ENCODE results near the gene STXBP3.
A peak's percentile ranks its signal among the peaks of the same experiment; 100 is the strongest.

STXBP3 gene

DNA sequence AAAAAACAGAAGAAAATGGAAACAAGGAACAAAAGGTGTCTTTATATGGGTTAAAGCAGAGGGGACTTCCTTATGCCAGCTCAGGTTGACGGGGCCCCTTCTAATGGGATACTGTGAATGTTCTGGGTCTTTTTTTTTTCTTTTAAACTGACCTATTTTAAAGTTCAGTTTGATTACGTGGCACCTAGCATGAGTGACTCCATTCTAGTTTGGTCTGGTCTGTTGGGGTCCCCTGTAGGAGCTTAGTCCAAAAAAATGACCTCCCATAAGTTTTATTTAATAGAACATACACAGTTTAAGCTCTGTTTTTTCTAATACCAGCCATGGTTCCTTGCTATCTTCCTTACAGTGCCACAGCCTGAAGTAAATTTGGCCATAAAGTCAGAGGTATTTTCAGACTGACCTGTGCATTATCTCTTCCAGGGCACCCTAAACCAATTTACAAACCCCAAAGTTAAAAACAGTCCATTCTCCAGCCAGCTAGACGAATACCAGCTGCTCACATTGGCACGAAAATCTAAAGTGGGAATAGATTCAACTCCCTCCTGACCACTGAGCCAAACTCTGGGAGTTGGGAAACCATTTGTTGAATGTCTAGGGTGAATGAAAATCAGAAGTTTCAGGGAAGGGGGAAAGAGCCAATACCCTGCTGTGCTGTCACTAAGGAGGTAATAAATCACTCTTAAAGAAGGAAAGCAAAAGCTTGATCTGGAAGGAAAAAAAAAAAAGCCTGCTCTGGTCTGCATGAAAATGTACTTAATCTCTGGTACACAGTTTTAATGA is 68.1 kb downstream of the STXBP3 start:
- H3K27ac ChIP-seq (ENCODE audit: low read depth, low read length), result no peak overlapping the region
- H3K9ac ChIP-seq (ENCODE audit: low read length), result no peak overlapping the region
- H3K4me1 ChIP-seq (ENCODE audit: control insufficient read depth, low read depth, low read length), result no peaks in the 10 kb centered on the region
- H3K79me1 ChIP-seq (ENCODE audit: low read length), result no peaks in the 10 kb centered on the region
- no peak for DNase-seq
- no peak overlapping the region for H3K18ac ChIP-seq (ENCODE audit: low read length)
- H3K56ac ChIP-seq (ENCODE audit: low read length), result peak overlapping the region; percentile 0
- H2BK5ac ChIP-seq (ENCODE audit: low read length), result no peak overlapping the region
- no peak overlapping the region for H2BK15ac ChIP-seq (replicated peaks; ENCODE audit: low read depth)
- no peaks in the 10 kb centered on the region for H3K79me2 ChIP-seq (ENCODE audit: control insufficient read depth, insufficient read depth, low read length)
- H3K23ac ChIP-seq (ENCODE audit: low read length), result no peak overlapping the region
- no peak overlapping the region for H3K4me2 ChIP-seq (ENCODE audit: low read length)
- no peak overlapping the region for H4K8ac ChIP-seq (ENCODE audit: low read depth, low read length)
- no peak overlapping the region for H3K4me3 ChIP-seq (ENCODE audit: low read length)
- no peak overlapping the region for H2AK5ac ChIP-seq (ENCODE audit: low read length)
- no CpG with 5 or more reads among the region's 4 CpGs for WGBS (ENCODE audit: extremely low coverage, insufficient coverage, low lambda C conversion rate)
- no peaks in the 10 kb centered on the region for H3K27me3 ChIP-seq (ENCODE audit: insufficient read depth, low read length, poor library complexity)
- H4K5ac ChIP-seq (ENCODE audit: low read length), result no peak overlapping the region
- no peak overlapping the region for H2BK120ac ChIP-seq (ENCODE audit: low read depth, low read length)
- H3K4ac ChIP-seq (ENCODE audit: low read depth, low read length), result no peak overlapping the region
- no peaks in the 10 kb centered on the region for H3K36me3 ChIP-seq (ENCODE audit: control insufficient read depth, insufficient read depth, low read length)

DNA sequence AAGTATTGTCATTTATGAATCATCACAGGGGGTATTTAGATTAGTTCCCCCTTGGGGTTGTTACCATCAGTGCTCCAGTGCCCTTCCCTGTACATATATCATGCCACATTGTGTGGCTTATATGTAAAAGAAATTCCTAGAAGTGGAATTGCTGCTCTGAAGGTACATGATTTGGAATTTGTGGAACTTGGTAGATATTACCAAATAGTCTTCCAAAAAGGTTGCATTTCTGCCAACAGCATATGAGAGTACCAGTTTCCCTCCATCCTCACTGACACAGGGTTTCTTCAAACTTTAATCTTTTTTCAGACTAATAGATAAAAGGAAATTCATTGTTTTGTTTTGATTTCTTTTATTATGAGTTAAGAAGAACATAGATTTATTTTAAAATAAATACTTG is 69.1 kb downstream of the STXBP3 start:
- Histone ChIP-seq H4K8ac (ENCODE audit: low read depth, low read length) (no peak overlapping the region), H3K23ac (ENCODE audit: low read length) (no peak overlapping the region), H3K27me3 (ENCODE audit: insufficient read depth, low read length, poor library complexity) (no peaks in the 10 kb centered on the region), H3K4ac (ENCODE audit: low read depth, low read length) (no peak overlapping the region), H3K4me3 (ENCODE audit: low read length) (no peak overlapping the region), H3K36me3 (ENCODE audit: control insufficient read depth, insufficient read depth, low read length) (no peaks in the 10 kb centered on the region), H3K79me2 (ENCODE audit: control insufficient read depth, insufficient read depth, low read length) (no peaks in the 10 kb centered on the region), H3K9ac (ENCODE audit: low read length) (no peak overlapping the region), H2BK120ac (ENCODE audit: low read depth, low read length) (no peak overlapping the region), H2BK15ac (replicated peaks; ENCODE audit: low read depth) (no peak overlapping the region), H2BK5ac (ENCODE audit: low read length) (no peak overlapping the region), H3K79me1 (ENCODE audit: low read length) (no peaks in the 10 kb centered on the region), H3K56ac (ENCODE audit: low read length) (no peak overlapping the region), H4K5ac (ENCODE audit: low read length) (no peak overlapping the region), H3K18ac (ENCODE audit: low read length) (no peak overlapping the region), H3K4me2 (ENCODE audit: low read length) (no peak overlapping the region), H3K4me1 (ENCODE audit: control insufficient read depth, low read depth, low read length) (no peaks in the 10 kb centered on the region), H2AK5ac (ENCODE audit: low read length) (no peak overlapping the region), H3K27ac (ENCODE audit: low read depth, low read length) (no peak overlapping the region)
- DNase-seq, result no peak

DNA sequence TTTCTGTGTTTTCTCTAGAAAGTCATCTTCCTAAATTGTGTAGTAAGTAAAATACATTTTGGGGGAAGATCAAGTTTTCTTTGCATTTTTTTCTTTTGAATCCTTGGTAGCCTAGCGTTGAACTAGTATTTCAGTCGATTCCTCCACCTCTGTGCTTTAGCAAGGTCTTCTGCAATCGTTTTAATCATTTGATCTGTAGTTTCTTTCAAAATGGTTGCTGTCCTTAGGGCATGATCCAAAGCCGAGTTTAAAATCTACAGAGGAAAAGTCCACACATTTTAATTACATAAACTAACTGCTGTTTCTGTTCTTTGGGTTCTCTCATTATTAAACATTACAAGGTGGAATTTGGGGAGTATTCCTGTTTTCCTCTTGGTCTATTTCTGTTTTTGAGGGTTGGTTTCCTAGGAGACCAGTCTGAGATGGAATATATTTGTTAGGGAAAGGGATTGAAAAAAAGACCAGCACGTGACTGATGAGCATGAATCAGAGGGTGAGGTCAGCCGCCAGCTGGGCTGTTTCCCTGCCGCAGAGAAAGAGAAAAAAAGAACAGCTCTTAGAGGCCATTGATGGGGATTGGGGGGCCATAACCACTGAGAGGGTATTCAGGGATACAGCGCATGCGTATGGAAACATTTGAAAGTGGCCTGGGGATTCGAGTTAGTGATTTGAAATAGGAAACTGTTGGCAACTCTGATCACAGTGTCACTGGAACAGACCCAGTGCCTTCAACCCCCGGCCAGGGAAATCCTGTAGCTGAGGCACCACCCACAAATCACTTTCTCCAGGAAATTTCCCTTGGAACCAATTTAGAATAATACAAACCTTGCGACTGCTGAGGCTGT is 69.8 kb downstream of the STXBP3 start:
- Histone ChIP-seq H3K79me1 (ENCODE audit: low read length) (no peaks in the 10 kb centered on the region), H3K56ac (ENCODE audit: low read length) (peak overlapping the region; percentile 28), H2BK5ac (ENCODE audit: low read length) (no peak overlapping the region), H3K79me2 (ENCODE audit: control insufficient read depth, insufficient read depth, low read length) (no peaks in the 10 kb centered on the region), H4K5ac (ENCODE audit: low read length) (no peak overlapping the region), H2BK15ac (replicated peaks; ENCODE audit: low read depth) (peak overlapping the region; percentile 60), H3K4me2 (ENCODE audit: low read length) (no peak overlapping the region), H3K4me3 (ENCODE audit: low read length) (no peak overlapping the region), H3K18ac (ENCODE audit: low read length) (peak overlapping the region; percentile 51), H3K27ac (ENCODE audit: low read depth, low read length) (no peak overlapping the region), H4K8ac (ENCODE audit: low read depth, low read length) (no peak overlapping the region), H3K4me1 (ENCODE audit: control insufficient read depth, low read depth, low read length) (no peaks in the 10 kb centered on the region), H3K4ac (ENCODE audit: low read depth, low read length) (no peak overlapping the region), H3K23ac (ENCODE audit: low read length) (no peak overlapping the region), H3K9ac (ENCODE audit: low read length) (no peak overlapping the region), H3K36me3 (ENCODE audit: control insufficient read depth, insufficient read depth, low read length) (no peaks in the 10 kb centered on the region), H2AK5ac (ENCODE audit: low read length) (no peak overlapping the region), H3K27me3 (ENCODE audit: insufficient read depth, low read length, poor library complexity) (no peaks in the 10 kb centered on the region), H2BK120ac (ENCODE audit: low read depth, low read length) (no peak overlapping the region)
- peak; percentile 82 for DNase-seq
- no CpG with 5 or more reads among the region's 12 CpGs for WGBS (ENCODE audit: extremely low coverage, insufficient coverage, low lambda C conversion rate)

DNA sequence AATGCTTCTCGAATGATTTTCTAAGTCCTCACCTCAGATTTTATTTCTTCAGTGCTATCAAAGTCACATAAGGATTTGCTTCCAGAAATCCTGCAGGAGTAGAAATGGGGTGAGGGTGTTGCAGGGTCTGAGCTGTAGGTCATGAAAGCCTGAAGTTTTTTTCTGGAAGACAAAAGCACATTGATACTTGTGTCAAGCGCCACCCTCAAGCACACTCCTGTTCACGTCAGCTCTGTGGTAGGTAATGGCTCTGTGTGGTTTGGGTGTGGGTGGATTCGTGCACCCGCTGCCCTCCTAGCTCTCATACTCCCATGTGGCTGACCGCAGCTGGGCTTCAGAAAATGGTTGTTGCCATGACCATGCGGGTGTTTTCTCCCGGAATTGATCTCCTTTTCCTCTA is 70.5 kb downstream of the STXBP3 start:
- no peak overlapping the region for H3K4me2 ChIP-seq (ENCODE audit: low read length)
- H2BK120ac ChIP-seq (ENCODE audit: low read depth, low read length), result no peak overlapping the region
- no peak overlapping the region for H4K8ac ChIP-seq (ENCODE audit: low read depth, low read length)
- no peak overlapping the region for H2BK5ac ChIP-seq (ENCODE audit: low read length)
- peak overlapping the region; percentile 47 for H3K56ac ChIP-seq (ENCODE audit: low read length)
- H3K4me3 ChIP-seq (ENCODE audit: low read length), result no peak overlapping the region
- no peak overlapping the region for H3K23ac ChIP-seq (ENCODE audit: low read length)
- no peak overlapping the region for H2BK15ac ChIP-seq (replicated peaks; ENCODE audit: low read depth)
- H2AK5ac ChIP-seq (ENCODE audit: low read length), result no peak overlapping the region
- H3K36me3 ChIP-seq (ENCODE audit: control insufficient read depth, insufficient read depth, low read length), result no peaks in the 10 kb centered on the region
- no peak overlapping the region for H3K9ac ChIP-seq (ENCODE audit: low read length)
- no peak overlapping the region for H4K5ac ChIP-seq (ENCODE audit: low read length)
- no peak overlapping the region for H3K27ac ChIP-seq (ENCODE audit: low read depth, low read length)
- H3K79me1 ChIP-seq (ENCODE audit: low read length), result no peaks in the 10 kb centered on the region
- H3K4me1 ChIP-seq (ENCODE audit: control insufficient read depth, low read depth, low read length), result no peaks in the 10 kb centered on the region
- WGBS (ENCODE audit: extremely low coverage, insufficient coverage, low lambda C conversion rate), result no CpG with 5 or more reads among the region's 8 CpGs
- no peak overlapping the region for H3K4ac ChIP-seq (ENCODE audit: low read depth, low read length)
- no peaks in the 10 kb centered on the region for H3K27me3 ChIP-seq (ENCODE audit: insufficient read depth, low read length, poor library complexity)
- H3K79me2 ChIP-seq (ENCODE audit: control insufficient read depth, insufficient read depth, low read length), result no peaks in the 10 kb centered on the region
- H3K18ac ChIP-seq (ENCODE audit: low read length), result no peak overlapping the region
- no peak for DNase-seq

DNA sequence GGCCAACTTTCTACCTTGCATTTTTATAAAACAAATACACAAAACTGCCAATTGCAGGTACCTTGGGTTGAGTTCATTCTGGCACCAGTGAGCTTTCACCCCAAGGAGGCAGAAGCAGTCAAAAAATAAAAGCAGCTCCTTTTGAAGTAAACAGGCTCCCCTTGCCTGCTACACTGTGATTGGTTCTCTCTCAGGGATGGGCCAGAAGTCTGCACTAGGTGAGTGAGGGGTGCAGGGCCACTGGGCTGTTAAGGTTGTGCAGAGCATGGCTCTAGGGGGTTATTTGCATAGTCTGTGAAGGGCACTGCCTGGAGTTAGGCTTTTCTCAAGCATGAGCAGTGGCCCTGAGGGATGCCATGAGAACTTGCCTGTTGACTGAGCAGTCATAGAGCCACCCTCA is 71.3 kb downstream of the STXBP3 start:
- peak; percentile 13 for DNase-seq
- H3K56ac ChIP-seq (ENCODE audit: low read length), result no peak overlapping the region
- H3K4ac ChIP-seq (ENCODE audit: low read depth, low read length), result no peak overlapping the region
- H3K23ac ChIP-seq (ENCODE audit: low read length), result no peak overlapping the region
- no peak overlapping the region for H2BK120ac ChIP-seq (ENCODE audit: low read depth, low read length)
- H3K4me3 ChIP-seq (ENCODE audit: low read length), result no peak overlapping the region
- no peaks in the 10 kb centered on the region for H3K79me1 ChIP-seq (ENCODE audit: low read length)
- H3K9ac ChIP-seq (ENCODE audit: low read length), result no peak overlapping the region
- H3K36me3 ChIP-seq (ENCODE audit: control insufficient read depth, insufficient read depth, low read length), result no peaks in the 10 kb centered on the region
- H3K4me2 ChIP-seq (ENCODE audit: low read length), result no peak overlapping the region
- H2AK5ac ChIP-seq (ENCODE audit: low read length), result no peak overlapping the region
- H2BK15ac ChIP-seq (replicated peaks; ENCODE audit: low read depth), result no peak overlapping the region
- no peak overlapping the region for H4K8ac ChIP-seq (ENCODE audit: low read depth, low read length)
- no peak overlapping the region for H3K27ac ChIP-seq (ENCODE audit: low read depth, low read length)
- H3K27me3 ChIP-seq (ENCODE audit: insufficient read depth, low read length, poor library complexity), result no peaks in the 10 kb centered on the region
- no peaks in the 10 kb centered on the region for H3K79me2 ChIP-seq (ENCODE audit: control insufficient read depth, insufficient read depth, low read length)
- no peaks in the 10 kb centered on the region for H3K4me1 ChIP-seq (ENCODE audit: control insufficient read depth, low read depth, low read length)
- no peak overlapping the region for H3K18ac ChIP-seq (ENCODE audit: low read length)
- H4K5ac ChIP-seq (ENCODE audit: low read length), result no peak overlapping the region
- no peak overlapping the region for H2BK5ac ChIP-seq (ENCODE audit: low read length)
